ENCODE data around the gene TNRC6A. TPM values are rescaled to one million over a fixed set of nuclear protein-coding genes. Genes with fewer than 3 reads are reported as not detected.

Gene TNRC6A
- total and polyA plus RNA-seq, 2 of the 13 experiments (the other 11 are each of a cell fraction or from before 2014, with no cell fraction given) = 30.9 to 43.6 TPM

- TF ChIP-seq ZNF276 (CRISPR knock-in tag; IDR thresholded peaks at IDR 0.05; ENCODE audit: low read depth) = no peak
- TF ChIP-seq TP53 (CRISPR knock-in tag; conservative IDR thresholded peaks at IDR 0.05) = no peak
- peak; percentile 91 for TF ChIP-seq SALL1 (CRISPR knock-in tag; IDR thresholded peaks at IDR 0.05)
- no peak for TF ChIP-seq ZNF274 (CRISPR knock-in tag; IDR thresholded peaks at IDR 0.05)
- no peak for TF ChIP-seq NPAS2 (CRISPR knock-in tag; IDR thresholded peaks at IDR 0.05; ENCODE audit: borderline replicate concordance)
- TF ChIP-seq ZNF407 (CRISPR knock-in tag; IDR thresholded peaks at IDR 0.05; ENCODE audit: not compliant biosample characterization) = no peak
- peak; percentile 35 for TF ChIP-seq TFDP2 (CRISPR knock-in tag; IDR thresholded peaks at IDR 0.05)
- TF ChIP-seq GRHL1 (CRISPR knock-in tag; conservative IDR thresholded peaks at IDR 0.05) = no peak
- TF ChIP-seq ZSCAN5A (CRISPR knock-in tag; IDR thresholded peaks at IDR 0.05; ENCODE audit: borderline replicate concordance) = no peak
- peak; percentile 74 for TF ChIP-seq MED1 (CRISPR knock-in tag; IDR thresholded peaks at IDR 0.05)
- TF ChIP-seq ZFP36L1 (CRISPR knock-in tag; IDR thresholded peaks at IDR 0.05) = peak; percentile 44; the same call in 1 of the 2 replicates
- TF ChIP-seq ZEB1 (IDR thresholded peaks at IDR 0.05; ENCODE audit: insufficient replicate concordance, low read depth) = no peak
Observed at GRCh38 chr16:24731722-24732419, 2.4 kb downstream of the TNRC6A start (continued).
